Measurements from ENCODE around the gene SULT2B1. TPM values are rescaled to one million over a fixed set of nuclear protein-coding genes. Genes with fewer than 3 reads are reported as not detected.

SULT2B1 gene
- total RNA-seq, 1 donor from 2014 or later: not detected

DNA sequence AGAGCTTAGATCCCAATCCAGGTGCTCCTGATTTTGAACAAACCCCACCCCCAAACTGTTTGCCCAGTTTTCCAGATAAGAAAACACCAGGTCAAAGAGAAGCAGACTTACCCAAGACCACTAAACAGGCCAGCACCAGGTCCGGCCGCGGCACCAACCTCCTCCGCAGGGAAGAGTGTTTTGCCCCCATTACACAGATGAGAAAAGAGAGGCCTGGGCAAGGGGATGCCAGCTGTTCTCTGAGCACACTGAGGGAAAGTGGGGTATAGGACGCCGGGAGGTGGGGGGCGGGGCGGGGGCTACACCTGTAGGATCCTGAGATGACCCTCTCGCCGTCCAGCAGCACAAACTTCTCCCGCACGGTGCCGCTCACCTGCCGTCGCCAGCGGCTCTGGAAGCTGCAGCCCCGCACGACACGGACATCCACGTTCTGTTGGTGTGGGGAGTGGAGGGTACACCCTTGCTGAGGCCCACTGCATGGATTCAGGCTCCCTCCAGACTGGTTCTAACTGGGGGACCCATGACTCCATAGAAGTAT, 57.7 kb downstream of the SULT2B1 start:
- intact Hi-C loops (cut with micrococcal nuclease): loop anchor here (5.0 kb wide), 1 partner anchor 407 kb away; no protein-coding TSS in a partner anchor
- peaks cover 3% of the 10 kb centered on the region for H3K36me3 Mint-ChIP-seq (ENCODE audit: low read depth)
- CTCF ChIA-PET: interaction anchor here (0.7 to 2.6 kb wide), 14 partner anchors 8 to 342 kb away, joined by 3 to 27 read pairs (median 6); partner anchors contain the start of genes RPL18, SPHK2 and ZNF114
- H3K4me3 Mint-ChIP-seq: no peak overlapping the region
- ATAC-seq (ENCODE audit: low read depth) (no peak), DNase-seq (no peak)
- no peak overlapping the region for H3K27ac Mint-ChIP-seq
- POLR2A ChIA-PET: interaction anchor here (0.6 to 3.2 kb wide), 8 partner anchors 8 to 490 kb away, joined by 3 to 56 read pairs (median 8); partner anchors contain the start of genes DBP, RPL18 and SPHK2
- TF ChIP-seq, protein P1, sequence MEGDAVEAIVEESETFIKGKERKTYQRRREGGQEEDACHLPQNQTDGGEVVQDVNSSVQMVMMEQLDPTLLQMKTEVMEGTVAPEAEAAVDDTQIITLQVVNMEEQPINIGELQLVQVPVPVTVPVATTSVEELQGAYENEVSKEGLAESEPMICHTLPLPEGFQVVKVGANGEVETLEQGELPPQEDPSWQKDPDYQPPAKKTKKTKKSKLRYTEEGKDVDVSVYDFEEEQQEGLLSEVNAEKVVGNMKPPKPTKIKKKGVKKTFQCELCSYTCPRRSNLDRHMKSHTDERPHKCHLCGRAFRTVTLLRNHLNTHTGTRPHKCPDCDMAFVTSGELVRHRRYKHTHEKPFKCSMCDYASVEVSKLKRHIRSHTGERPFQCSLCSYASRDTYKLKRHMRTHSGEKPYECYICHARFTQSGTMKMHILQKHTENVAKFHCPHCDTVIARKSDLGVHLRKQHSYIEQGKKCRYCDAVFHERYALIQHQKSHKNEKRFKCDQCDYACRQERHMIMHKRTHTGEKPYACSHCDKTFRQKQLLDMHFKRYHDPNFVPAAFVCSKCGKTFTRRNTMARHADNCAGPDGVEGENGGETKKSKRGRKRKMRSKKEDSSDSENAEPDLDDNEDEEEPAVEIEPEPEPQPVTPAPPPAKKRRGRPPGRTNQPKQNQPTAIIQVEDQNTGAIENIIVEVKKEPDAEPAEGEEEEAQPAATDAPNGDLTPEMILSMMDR (IDR thresholded peaks at IDR 0.05): no peak
- H3K4me1 Mint-ChIP-seq: peaks cover 8% of the 10 kb centered on the region
- no peaks in the 10 kb centered on the region for H3K9me3 Mint-ChIP-seq
- H3K27me3 Mint-ChIP-seq: no peaks in the 10 kb centered on the region

DNA sequence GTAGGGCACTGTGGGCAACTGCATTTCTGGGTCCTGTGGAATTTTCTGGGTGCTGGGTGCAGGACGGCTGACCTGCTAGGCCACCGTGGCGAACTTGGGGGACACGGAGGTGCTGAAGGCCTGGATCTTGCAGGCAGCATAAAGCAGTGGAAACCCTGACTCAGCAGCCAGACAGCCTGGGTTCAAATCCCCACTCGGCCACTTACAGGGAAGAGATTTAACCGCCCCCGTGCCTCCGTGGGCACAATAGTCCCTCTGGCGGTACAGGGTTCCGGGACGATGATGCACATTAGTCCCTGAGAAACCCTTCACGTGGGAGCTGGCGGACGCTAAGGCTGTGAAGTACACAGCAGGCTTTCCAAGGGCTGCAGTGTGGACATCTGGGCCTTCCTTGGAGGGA, 59.9 kb downstream of the SULT2B1 start:
- no peak for ATAC-seq (ENCODE audit: low read depth)
- H3K27ac Mint-ChIP-seq: no peak overlapping the region
- DNase-seq: no peak
- POLR2A ChIA-PET: interaction anchor here (1.3 kb wide), 2 partner anchors 22 to 260 kb away, joined by 3 read pairs; no protein-coding TSS in a partner anchor
- intact Hi-C loops (cut with micrococcal nuclease): no loop called here
- CTCF ChIA-PET: interaction anchor here (1.5 kb wide), 1 partner anchor 220 kb away, joined by 3 read pairs; the partner anchor contains the start of gene KDELR1
- peaks cover 23% of the 10 kb centered on the region for H3K36me3 Mint-ChIP-seq (ENCODE audit: low read depth)
- H3K4me1 Mint-ChIP-seq: peaks cover 18% of the 10 kb centered on the region
- TF ChIP-seq, protein P1 (IDR thresholded peaks at IDR 0.05): no peak
- H3K9me3 Mint-ChIP-seq: no peaks in the 10 kb centered on the region
- H3K27me3 Mint-ChIP-seq: no peaks in the 10 kb centered on the region
- H3K4me3 Mint-ChIP-seq: no peak overlapping the region

DNA sequence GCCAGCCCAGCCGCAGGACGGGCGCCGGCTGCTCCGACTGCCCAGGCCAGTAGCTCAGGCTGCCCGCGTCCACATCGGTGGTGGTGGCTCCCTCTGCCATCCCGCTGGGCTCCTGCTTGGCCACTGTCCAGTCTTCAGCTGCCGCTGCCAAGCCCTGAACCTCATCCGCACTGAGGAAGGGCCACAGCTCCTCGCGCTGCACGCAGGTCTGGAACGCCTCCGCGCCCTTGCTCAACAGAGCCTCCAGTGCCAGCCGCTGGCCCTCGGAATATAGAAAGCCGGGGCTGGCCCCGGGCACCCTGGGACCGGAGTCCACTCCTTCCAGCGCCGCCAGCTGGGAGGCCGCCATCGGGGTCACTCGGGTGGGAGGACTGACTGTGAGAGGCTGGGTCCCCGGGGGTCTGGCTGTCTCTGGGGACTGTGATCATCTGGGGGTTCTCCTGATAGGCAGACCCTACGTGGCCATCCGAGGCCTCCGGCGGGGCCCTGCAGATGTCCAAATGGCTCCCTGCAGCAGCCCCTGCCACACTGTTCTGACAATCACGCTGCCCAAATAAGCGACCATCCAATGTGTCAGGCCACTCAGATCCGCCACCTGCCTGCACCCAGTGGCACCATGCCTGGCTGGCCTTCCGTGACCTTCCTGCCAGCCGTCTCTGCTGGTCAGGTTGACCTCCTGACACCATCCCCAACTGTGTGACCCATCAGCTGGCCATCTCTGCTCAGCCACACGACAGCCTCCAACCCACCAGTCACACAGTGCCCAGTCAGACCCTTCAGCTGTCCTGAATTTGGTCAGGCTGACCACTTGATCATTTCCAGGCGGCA, 61.3 kb downstream of the SULT2B1 start:
- H3K36me3 Mint-ChIP-seq (ENCODE audit: low read depth): peaks cover 35% of the 10 kb centered on the region
- H3K9me3 Mint-ChIP-seq: no peaks in the 10 kb centered on the region
- TF ChIP-seq, protein P1 (IDR thresholded peaks at IDR 0.05): no peak
- ChIA-PET POLR2A (interaction anchor here (1.6 kb wide), 1 partner anchor 11 kb away, joined by 3 read pairs; no protein-coding TSS in a partner anchor), CTCF (interaction anchor here (1.0 kb wide), 1 partner anchor 33 kb away, joined by 3 read pairs; the partner anchor contains the start of gene CA11)
- no peak overlapping the region for H3K27ac Mint-ChIP-seq
- H3K4me3 Mint-ChIP-seq: no peak overlapping the region
- peaks cover 31% of the 10 kb centered on the region for H3K4me1 Mint-ChIP-seq
- no peak for DNase-seq
- no peaks in the 10 kb centered on the region for H3K27me3 Mint-ChIP-seq
- intact Hi-C loops (cut with micrococcal nuclease): no loop called here
- ATAC-seq (ENCODE audit: low read depth): no peak

DNA sequence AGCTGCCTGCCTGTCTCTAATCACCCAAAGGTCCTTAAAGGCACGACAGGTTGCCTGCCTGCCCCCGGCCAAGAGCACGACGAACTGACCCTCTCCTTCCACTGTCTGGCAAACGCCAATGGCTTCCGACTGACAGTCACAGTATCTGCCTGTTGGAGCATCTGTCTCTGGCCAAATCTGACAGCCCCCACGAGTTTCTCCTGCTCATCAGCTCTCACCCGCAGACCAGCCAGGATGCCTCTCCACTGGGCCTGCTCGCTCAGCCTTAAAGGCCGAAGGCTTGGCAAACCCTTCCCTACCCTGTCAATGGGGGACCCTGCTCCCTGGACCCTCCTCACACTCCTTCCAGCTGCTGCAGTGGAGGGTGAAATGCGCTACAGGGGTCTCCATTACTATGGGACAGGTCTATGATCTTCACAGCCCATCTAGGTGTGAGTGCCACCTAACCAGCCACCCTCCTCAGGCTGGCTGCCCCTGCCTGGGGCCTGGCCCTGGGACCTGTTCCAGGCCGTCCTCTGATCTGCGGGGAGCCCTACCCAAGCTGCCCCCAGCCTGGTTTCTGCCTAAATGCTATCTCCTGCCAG, 62.0 kb downstream of the SULT2B1 start:
- H3K36me3 Mint-ChIP-seq (ENCODE audit: low read depth): peaks cover 43% of the 10 kb centered on the region
- DNase-seq (no peak), ATAC-seq (ENCODE audit: low read depth) (no peak)
- TF ChIP-seq, protein P1 (IDR thresholded peaks at IDR 0.05): no peak
- intact Hi-C loops (cut with micrococcal nuclease): no loop called here
- no peak overlapping the region for H3K27ac Mint-ChIP-seq
- H3K27me3 Mint-ChIP-seq: no peaks in the 10 kb centered on the region
- ChIA-PET CTCF (interaction anchor here (1.0 kb wide), 1 partner anchor 32 kb away, joined by 3 read pairs; the partner anchor contains the start of gene CA11), POLR2A (interaction anchor here (0.6 to 1.6 kb wide), 3 partner anchors 10 to 125 kb away, joined by 3 to 6 read pairs (median 6); no protein-coding TSS in a partner anchor)
- no peaks in the 10 kb centered on the region for H3K9me3 Mint-ChIP-seq
- H3K4me1 Mint-ChIP-seq: peaks cover 32% of the 10 kb centered on the region
- no peak overlapping the region for H3K4me3 Mint-ChIP-seq
